ENCODE measurements around the gene TXNRD1.
"Not testable (repeated sequence)": the region's sequence is repeated elsewhere in the genome, so short reads cannot be mapped to it uniquely, and the experiment has no call there.

TXNRD1 gene

GRCh38 chr12:104280717-104281458, 65.3 kb downstream of the TXNRD1 start:
- DNase-seq (ENCODE audit: low spot score), result no peak

GRCh38 chr12:104281636-104282035, 66.1 kb downstream of the TXNRD1 start:
- DNase-seq (ENCODE audit: low spot score), result no peak

GRCh38 chr12:104282109-104282508, 66.5 kb downstream of the TXNRD1 start:
- no peak for DNase-seq (ENCODE audit: low spot score)

- no peak for DNase-seq (ENCODE audit: low spot score)
Observed at GRCh38 chr12:104285740-104286515, 70.3 kb downstream of the TXNRD1 start.

GRCh38 chr12:104286516-104287482, 71.2 kb downstream of the TXNRD1 start:
- DNase-seq (ENCODE audit: low spot score), result peak; percentile 95

- peak; percentile 91 for DNase-seq (ENCODE audit: low spot score)
Observed at GRCh38 chr12:104288635-104289274, 73.2 kb downstream of the TXNRD1 start.

- DNase-seq (ENCODE audit: low spot score), result no peak
Observed at GRCh38 chr12:104290320-104290719, 74.7 kb downstream of the TXNRD1 start.

- DNase-seq (ENCODE audit: low spot score), result no peak
Observed at GRCh38 chr12:104290855-104291254, 75.3 kb downstream of the TXNRD1 start.

GRCh38 chr12:104291867-104292524, 76.4 kb downstream of the TXNRD1 start:
- DNase-seq (ENCODE audit: low spot score), result no peak

GRCh38 chr12:104292872-104293794, 77.6 kb downstream of the TXNRD1 start:
- no peak for DNase-seq (ENCODE audit: low spot score)

- not testable (repeated sequence) for DNase-seq (ENCODE audit: low spot score)
Observed at GRCh38 chr12:104294158-104294859, 78.7 kb downstream of the TXNRD1 start.

GRCh38 chr12:104294927-104295668, 79.5 kb downstream of the TXNRD1 start:
- no peak for DNase-seq (ENCODE audit: low spot score)

- no peak for DNase-seq (ENCODE audit: low spot score)
Observed at GRCh38 chr12:104295954-104296353, 80.4 kb downstream of the TXNRD1 start.

GRCh38 chr12:104296718-104297117, 81.1 kb downstream of the TXNRD1 start:
- DNase-seq (ENCODE audit: low spot score), result no peak

- DNase-seq (ENCODE audit: low spot score), result no peak
Observed at GRCh38 chr12:104297477-104298113, 82.0 kb downstream of the TXNRD1 start.

GRCh38 chr12:104299842-104300481, 84.4 kb downstream of the TXNRD1 start:
- no peak for DNase-seq (ENCODE audit: low spot score)

GRCh38 chr12:104303538-104304151, 88.1 kb downstream of the TXNRD1 start, which contains the start of gene EID3:
TSS of gene EID3 (plus strand) at chr12:104303739. CDS start at chr12:104303935, 196 bp downstream.
- DNase-seq (ENCODE audit: low spot score), result peak; percentile 72

Data from pons (tissue), 1 donor.